ENCODE data around the gene RDX.

RDX gene

DNA sequence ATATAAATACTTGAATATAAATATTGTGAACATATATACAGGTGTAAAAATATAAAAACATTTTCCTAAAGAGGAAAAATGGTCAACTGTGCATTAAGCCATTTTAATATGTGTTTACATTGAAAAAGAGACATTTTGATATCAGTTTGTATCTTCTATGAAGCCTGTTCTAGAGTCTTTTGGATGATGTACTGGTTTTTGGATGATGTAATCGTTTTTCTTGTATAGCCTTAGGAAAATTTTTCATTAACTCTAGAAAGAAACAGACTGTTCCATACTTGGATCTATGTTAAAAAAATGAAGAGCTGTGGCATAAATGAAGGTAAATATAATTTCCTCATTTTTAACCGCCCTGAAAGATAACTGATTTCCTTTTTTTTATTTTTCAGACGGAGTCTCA lies 39.6 kb upstream of the RDX start:
- H3K4me3 ChIP-seq (ENCODE audit: low read length): no peak overlapping the region
- TF ChIP-seq, protein P1, sequence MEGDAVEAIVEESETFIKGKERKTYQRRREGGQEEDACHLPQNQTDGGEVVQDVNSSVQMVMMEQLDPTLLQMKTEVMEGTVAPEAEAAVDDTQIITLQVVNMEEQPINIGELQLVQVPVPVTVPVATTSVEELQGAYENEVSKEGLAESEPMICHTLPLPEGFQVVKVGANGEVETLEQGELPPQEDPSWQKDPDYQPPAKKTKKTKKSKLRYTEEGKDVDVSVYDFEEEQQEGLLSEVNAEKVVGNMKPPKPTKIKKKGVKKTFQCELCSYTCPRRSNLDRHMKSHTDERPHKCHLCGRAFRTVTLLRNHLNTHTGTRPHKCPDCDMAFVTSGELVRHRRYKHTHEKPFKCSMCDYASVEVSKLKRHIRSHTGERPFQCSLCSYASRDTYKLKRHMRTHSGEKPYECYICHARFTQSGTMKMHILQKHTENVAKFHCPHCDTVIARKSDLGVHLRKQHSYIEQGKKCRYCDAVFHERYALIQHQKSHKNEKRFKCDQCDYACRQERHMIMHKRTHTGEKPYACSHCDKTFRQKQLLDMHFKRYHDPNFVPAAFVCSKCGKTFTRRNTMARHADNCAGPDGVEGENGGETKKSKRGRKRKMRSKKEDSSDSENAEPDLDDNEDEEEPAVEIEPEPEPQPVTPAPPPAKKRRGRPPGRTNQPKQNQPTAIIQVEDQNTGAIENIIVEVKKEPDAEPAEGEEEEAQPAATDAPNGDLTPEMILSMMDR (IDR thresholded peaks at IDR 0.05; ENCODE audit: low read length): no peak
- TF ChIP-seq EZH2 (optimal IDR thresholded peaks at IDR 0.05; ENCODE audit: low read depth, low read length) (no peak), EZH2phosphoT487 (IDR thresholded peaks at IDR 0.05; ENCODE audit: low read length) (no peak)
- H3K27ac ChIP-seq (ENCODE audit: low read length): no peak overlapping the region
- no peaks in the 10 kb centered on the region for H3K27me3 ChIP-seq (replicated peaks; ENCODE audit: insufficient read depth, low read length)
- no peak for DNase-seq
- H3K9me3 ChIP-seq (replicated peaks; ENCODE audit: insufficient read depth, low read length): no peaks in the 10 kb centered on the region
- H3K4me2 ChIP-seq (ENCODE audit: low read depth, low read length): no peak overlapping the region
- H3K79me2 ChIP-seq (ENCODE audit: low read length): no peaks in the 10 kb centered on the region
- no peaks in the 10 kb centered on the region for H3K36me3 ChIP-seq (replicated peaks; ENCODE audit: insufficient read depth, low read length)
- no peak overlapping the region for H3K9ac ChIP-seq (ENCODE audit: low read length)
- H3K9me2 ChIP-seq (replicated peaks; ENCODE audit: insufficient read depth, low read length): no peaks in the 10 kb centered on the region
- H4K20me1 ChIP-seq (ENCODE audit: insufficient read depth, low read length): no peaks in the 10 kb centered on the region
- H2AFZ ChIP-seq (ENCODE audit: low read length): no peak overlapping the region
- no peaks in the 10 kb centered on the region for H3K4me1 ChIP-seq (ENCODE audit: low read length)
- no peaks in the 10 kb centered on the region for H3F3A ChIP-seq (ENCODE audit: insufficient read depth, low read length)

DNA sequence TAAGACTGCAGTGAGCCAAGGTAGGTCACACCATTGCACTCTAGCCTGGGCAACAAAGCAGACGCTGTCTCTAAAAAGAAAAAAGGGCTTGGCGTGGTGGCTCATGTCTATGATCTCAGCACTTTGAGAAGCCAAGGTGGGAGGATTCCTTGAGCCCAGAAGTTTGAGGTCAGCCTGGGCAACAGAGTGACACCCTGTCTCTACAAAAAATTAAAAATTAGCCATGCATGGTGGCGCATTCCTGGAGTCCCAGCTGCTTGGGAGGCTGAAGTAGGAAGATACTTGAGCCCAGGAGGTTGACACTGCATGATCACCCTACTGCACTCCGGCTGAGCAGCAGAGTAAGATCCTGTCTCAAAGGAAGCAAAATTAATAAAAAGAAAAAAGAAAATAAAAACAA lies 38.9 kb upstream of the RDX start:
- Histone ChIP-seq H3K36me3 (replicated peaks; ENCODE audit: insufficient read depth, low read length) (no peaks in the 10 kb centered on the region), H3K27me3 (replicated peaks; ENCODE audit: insufficient read depth, low read length) (no peaks in the 10 kb centered on the region), H3K27ac (ENCODE audit: low read length) (no peak overlapping the region), H4K20me1 (ENCODE audit: insufficient read depth, low read length) (no peaks in the 10 kb centered on the region), H2AFZ (ENCODE audit: low read length) (no peak overlapping the region), H3K4me1 (ENCODE audit: low read length) (no peaks in the 10 kb centered on the region), H3K9ac (ENCODE audit: low read length) (no peak overlapping the region), H3K4me2 (ENCODE audit: low read depth, low read length) (no peak overlapping the region), H3K4me3 (ENCODE audit: low read length) (no peak overlapping the region), H3K9me2 (replicated peaks; ENCODE audit: insufficient read depth, low read length) (no peaks in the 10 kb centered on the region), H3K79me2 (ENCODE audit: low read length) (no peaks in the 10 kb centered on the region), H3K9me3 (replicated peaks; ENCODE audit: insufficient read depth, low read length) (no peaks in the 10 kb centered on the region), H3F3A (ENCODE audit: insufficient read depth, low read length) (no peaks in the 10 kb centered on the region)
- no peak for DNase-seq
- no peak for TF ChIP-seq EZH2 (optimal IDR thresholded peaks at IDR 0.05; ENCODE audit: low read depth, low read length)
- TF ChIP-seq EZH2phosphoT487 (IDR thresholded peaks at IDR 0.05; ENCODE audit: low read length): no peak
- TF ChIP-seq, protein P1 (IDR thresholded peaks at IDR 0.05; ENCODE audit: low read length): no peak

DNA sequence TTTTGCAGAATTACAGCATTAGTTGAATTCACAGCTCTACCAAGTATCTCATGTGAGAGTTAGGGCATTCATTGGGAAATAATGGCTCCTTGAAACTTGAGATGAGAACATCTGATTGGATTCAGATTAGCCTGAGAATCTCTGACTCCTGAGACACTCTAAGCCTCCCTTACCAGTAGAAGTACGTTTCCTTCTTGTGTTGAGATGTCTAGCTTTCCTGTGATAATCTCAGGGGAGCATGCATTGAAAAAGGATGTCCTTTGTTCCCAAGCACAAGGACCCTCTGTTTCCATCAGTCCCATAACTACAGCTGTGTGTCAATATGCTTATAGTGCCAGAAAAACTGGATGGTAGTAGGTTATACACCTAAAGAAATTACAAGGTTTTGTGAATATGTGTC lies 35.2 kb upstream of the RDX start:
- H3K9me3 ChIP-seq (replicated peaks; ENCODE audit: insufficient read depth, low read length): no peaks in the 10 kb centered on the region
- H3K4me1 ChIP-seq (ENCODE audit: low read length): no peaks in the 10 kb centered on the region
- TF ChIP-seq EZH2phosphoT487 (IDR thresholded peaks at IDR 0.05; ENCODE audit: low read length) (no peak), EZH2 (optimal IDR thresholded peaks at IDR 0.05; ENCODE audit: low read depth, low read length) (no peak)
- TF ChIP-seq, protein P1 (IDR thresholded peaks at IDR 0.05; ENCODE audit: low read length): no peak
- H3K27me3 ChIP-seq (replicated peaks; ENCODE audit: insufficient read depth, low read length): no peaks in the 10 kb centered on the region
- no peaks in the 10 kb centered on the region for H3F3A ChIP-seq (ENCODE audit: insufficient read depth, low read length)
- no peak for DNase-seq
- H3K9me2 ChIP-seq (replicated peaks; ENCODE audit: insufficient read depth, low read length): no peaks in the 10 kb centered on the region
- H2AFZ ChIP-seq (ENCODE audit: low read length): no peak overlapping the region
- H3K9ac ChIP-seq (ENCODE audit: low read length): no peak overlapping the region
- H3K4me3 ChIP-seq (ENCODE audit: low read length): no peak overlapping the region
- no peaks in the 10 kb centered on the region for H3K36me3 ChIP-seq (replicated peaks; ENCODE audit: insufficient read depth, low read length)
- no peaks in the 10 kb centered on the region for H3K79me2 ChIP-seq (ENCODE audit: low read length)
- no peaks in the 10 kb centered on the region for H4K20me1 ChIP-seq (ENCODE audit: insufficient read depth, low read length)
- no peak overlapping the region for H3K4me2 ChIP-seq (ENCODE audit: low read depth, low read length)
- H3K27ac ChIP-seq (ENCODE audit: low read length): no peak overlapping the region
